Ovary (tissue), 3 donors: ENCODE results near the gene MAL.

Source experiments
- POLR2A ChIP-seq: fragments of 450-650 bp; IDR thresholded peaks from one replicate; pipeline ENCODE4 v1.6.1; 2017; ENCODE audit warnings: antibody characterized with exemption, mild to moderate bottlenecking, moderate library complexity
- TF ChIP-seq, protein P1 (sequence below), 3 donors: fragments of 450-650 bp in 2 of 3; fragments of 200-600 bp in 1 of 3; IDR thresholded peaks; one replicate each; pipeline versions ENCODE4 v1.5.1 to v1.8.0; 2016 to 2022; ENCODE audit warnings: antibody characterized with exemption in 3 of 3, mild to moderate bottlenecking in 1 of 3
- donor health status: DM: no; HTN: no; CAD: no.

DNA sequence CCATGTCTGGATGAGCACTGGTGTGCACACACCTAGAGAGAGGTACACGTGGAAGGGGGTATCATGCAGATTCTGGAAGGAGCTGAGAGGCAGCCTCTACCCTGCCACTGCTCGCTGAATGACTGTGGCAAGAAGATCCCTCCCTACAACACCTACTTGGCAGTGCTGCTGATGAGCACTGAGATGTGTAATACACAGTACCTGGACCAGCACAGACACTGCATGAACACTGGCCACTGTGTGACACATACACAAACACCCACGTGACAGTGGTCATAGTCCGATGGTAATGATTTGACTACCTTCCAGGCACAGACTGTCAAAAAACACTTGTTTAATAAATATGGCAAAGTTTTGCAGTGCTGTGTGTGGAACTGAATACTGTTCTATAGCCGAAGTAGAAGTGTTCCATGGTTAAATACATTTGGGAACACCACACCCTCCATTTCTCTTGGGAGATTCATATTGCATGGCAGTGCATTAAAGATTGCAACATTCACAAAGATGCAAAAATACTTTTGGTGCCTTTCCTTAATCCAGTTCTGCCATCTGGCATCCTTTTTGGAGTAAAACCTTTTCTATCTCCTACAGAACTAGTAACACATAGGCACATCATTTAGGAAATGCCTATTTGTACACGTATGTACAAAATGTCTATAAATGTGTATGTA, 66.5 kb downstream of the MAL start:
- no peak for TF ChIP-seq POLR2A
- TF ChIP-seq, protein P1, sequence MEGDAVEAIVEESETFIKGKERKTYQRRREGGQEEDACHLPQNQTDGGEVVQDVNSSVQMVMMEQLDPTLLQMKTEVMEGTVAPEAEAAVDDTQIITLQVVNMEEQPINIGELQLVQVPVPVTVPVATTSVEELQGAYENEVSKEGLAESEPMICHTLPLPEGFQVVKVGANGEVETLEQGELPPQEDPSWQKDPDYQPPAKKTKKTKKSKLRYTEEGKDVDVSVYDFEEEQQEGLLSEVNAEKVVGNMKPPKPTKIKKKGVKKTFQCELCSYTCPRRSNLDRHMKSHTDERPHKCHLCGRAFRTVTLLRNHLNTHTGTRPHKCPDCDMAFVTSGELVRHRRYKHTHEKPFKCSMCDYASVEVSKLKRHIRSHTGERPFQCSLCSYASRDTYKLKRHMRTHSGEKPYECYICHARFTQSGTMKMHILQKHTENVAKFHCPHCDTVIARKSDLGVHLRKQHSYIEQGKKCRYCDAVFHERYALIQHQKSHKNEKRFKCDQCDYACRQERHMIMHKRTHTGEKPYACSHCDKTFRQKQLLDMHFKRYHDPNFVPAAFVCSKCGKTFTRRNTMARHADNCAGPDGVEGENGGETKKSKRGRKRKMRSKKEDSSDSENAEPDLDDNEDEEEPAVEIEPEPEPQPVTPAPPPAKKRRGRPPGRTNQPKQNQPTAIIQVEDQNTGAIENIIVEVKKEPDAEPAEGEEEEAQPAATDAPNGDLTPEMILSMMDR (IDR thresholded peaks at IDR 0.05), result no peak
